Liver (tissue), 3 donors: ENCODE measurements around the gene DCUN1D3.

Experiments used
- GABPA ChIP-seq, 2 donors: IDR thresholded peaks in 1 of 2; conservative IDR thresholded peaks in 1 of 2; 2 replicates each; pipeline ENCODE4 v1.6.1; 2016; ENCODE audit warnings: antibody characterized with exemption in 2 of 2, mild to moderate bottlenecking in 1 of 2, moderate library complexity in 1 of 2
- JUND ChIP-seq, 2 donors: IDR thresholded peaks; 2 replicates each; pipeline ENCODE4 v1.6.1; 2016; ENCODE audit warnings: antibody characterized with exemption in 2 of 2
- SP1 ChIP-seq: IDR thresholded peaks from 2 replicates; pipeline ENCODE4 v1.6.1; 2018; ENCODE audit warnings: antibody characterized with exemption, mild to moderate bottlenecking
- ZBTB33 ChIP-seq: IDR thresholded peaks from 2 replicates; pipeline ENCODE4 v1.6.1; 2016; ENCODE audit warnings: antibody characterized with exemption
- TF ChIP-seq, protein P1 (sequence below): fragments of 150-350 bp; IDR thresholded peaks from 2 replicates; pipeline ENCODE4 v1.5.1; 2017; ENCODE audit warnings: improper control_type of control experiment, low read depth, low read length; ENCODE audit not compliant: missing input control
- donor health status: healthy.
- donor health status: healthy.

DNA sequence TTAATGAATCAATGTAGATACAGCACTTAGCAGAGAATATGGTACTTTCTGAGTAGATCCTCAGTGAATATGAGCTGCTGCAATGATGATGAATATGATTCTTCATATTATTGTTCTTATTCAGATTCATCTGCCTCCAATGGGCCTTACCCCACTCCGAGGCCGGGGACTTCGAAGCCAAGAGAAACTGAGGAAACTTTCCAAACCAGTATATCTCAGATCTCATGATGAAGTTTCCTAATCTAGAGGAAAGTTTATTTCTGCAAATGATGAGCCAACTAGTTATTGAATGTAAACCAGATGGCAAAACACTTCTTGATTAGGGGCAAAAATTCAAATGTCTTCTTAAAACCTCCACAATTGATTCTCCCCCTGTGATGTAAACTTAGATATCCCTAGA lies 23.7 kb upstream of the DCUN1D3 start:
- no peak for TF ChIP-seq GABPA (IDR thresholded peaks at IDR 0.05 in 1 of 2, conservative IDR thresholded peaks at IDR 0.05 in 1 of 2)
- TF ChIP-seq, protein P1, sequence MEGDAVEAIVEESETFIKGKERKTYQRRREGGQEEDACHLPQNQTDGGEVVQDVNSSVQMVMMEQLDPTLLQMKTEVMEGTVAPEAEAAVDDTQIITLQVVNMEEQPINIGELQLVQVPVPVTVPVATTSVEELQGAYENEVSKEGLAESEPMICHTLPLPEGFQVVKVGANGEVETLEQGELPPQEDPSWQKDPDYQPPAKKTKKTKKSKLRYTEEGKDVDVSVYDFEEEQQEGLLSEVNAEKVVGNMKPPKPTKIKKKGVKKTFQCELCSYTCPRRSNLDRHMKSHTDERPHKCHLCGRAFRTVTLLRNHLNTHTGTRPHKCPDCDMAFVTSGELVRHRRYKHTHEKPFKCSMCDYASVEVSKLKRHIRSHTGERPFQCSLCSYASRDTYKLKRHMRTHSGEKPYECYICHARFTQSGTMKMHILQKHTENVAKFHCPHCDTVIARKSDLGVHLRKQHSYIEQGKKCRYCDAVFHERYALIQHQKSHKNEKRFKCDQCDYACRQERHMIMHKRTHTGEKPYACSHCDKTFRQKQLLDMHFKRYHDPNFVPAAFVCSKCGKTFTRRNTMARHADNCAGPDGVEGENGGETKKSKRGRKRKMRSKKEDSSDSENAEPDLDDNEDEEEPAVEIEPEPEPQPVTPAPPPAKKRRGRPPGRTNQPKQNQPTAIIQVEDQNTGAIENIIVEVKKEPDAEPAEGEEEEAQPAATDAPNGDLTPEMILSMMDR: no peak
- no peak for TF ChIP-seq SP1
- no peak for TF ChIP-seq JUND (IDR thresholded peaks at IDR 0.05)
- no peak for TF ChIP-seq ZBTB33
